Activated CD4-positive, CD25-positive, alpha-beta regulatory T cell treated with anti-CD3 and anti-CD28 coated beads, Interleukin-2, amount 50 U/mL, for 72 hours (primary cell): ENCODE results near the gene HOTAIR.

Source experiments
- DNase-seq: peaks from one replicate; pipeline ENCODE4 v3.0.0; 2021

Gene HOTAIR

DNA sequence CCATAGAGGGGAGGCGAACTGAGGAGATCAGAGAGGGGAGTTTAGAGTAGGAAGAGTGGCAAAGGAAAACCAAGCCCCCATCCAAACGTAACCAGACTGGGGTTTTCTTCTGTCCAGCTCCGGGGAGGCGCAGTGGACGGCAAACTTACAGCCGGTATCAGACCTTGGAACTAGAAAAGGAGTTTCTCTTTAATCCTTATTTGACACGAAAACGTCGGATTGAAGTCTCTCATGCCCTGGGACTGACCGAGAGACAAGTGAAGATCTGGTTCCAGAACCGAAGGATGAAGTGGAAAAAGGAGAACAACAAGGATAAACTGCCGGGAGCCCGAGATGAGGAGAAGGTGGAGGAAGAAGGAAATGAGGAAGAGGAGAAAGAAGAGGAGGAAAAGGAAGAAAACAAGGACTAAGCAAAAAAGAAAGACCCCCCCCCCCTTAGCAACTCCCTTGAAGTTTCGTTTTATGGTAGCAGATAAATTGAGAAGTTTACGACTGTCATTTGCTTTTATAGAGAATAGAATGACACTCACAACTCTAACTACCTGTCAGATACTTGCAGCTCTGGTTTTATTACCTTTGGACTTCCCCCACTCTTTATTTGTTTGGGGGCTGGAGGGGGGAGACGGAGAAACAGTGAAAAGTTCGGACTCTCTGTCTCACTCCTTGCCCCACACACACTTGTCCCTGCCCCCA is 36.4 kb upstream of the HOTAIR start:
- DNase-seq, result no peak

DNA sequence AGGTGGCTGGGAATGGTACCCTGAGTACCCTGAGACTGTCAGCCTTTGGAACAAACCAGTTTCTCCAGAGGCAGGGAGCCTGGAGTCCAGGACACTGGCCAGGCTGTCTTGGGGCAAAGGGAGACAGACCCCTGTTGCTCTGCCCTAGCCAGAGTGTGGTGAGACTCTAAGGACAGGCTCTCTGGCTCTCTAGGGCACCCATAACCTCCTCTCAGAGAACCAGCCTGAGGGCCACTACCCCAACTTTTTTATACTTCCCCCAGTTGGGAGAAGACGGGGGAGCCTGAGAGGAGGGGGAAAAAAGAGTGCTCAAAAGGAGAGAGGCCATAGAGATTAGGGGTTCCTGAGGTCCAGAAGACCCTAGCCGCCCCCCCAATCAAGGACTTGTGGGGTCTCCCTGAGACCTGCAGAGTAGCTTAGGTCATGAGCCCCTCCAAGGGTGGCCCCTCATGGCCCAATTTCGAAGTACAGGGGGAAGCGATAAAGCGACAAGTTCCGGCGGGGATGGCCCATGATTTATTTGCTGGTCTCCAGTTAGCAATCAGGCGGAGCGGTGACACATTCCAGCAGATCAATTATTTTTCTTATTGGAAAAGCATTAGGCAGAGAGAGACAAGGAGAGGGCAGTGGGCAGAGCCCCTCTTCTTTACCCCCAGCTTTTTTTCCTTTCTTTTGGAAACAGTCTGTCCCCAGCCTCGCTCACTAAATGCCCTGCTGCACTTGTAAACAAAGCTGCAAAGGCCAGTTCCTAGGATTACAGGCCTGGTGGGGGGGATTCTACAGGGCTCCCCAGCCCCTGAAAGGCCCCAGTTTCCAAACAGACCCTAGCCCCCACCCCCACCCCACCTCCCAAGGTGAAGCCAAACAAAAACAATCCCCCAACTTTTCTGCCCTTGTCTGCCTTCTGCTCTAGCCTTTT is 35.6 kb upstream of the HOTAIR start:
- DNase-seq, result no peak

DNA sequence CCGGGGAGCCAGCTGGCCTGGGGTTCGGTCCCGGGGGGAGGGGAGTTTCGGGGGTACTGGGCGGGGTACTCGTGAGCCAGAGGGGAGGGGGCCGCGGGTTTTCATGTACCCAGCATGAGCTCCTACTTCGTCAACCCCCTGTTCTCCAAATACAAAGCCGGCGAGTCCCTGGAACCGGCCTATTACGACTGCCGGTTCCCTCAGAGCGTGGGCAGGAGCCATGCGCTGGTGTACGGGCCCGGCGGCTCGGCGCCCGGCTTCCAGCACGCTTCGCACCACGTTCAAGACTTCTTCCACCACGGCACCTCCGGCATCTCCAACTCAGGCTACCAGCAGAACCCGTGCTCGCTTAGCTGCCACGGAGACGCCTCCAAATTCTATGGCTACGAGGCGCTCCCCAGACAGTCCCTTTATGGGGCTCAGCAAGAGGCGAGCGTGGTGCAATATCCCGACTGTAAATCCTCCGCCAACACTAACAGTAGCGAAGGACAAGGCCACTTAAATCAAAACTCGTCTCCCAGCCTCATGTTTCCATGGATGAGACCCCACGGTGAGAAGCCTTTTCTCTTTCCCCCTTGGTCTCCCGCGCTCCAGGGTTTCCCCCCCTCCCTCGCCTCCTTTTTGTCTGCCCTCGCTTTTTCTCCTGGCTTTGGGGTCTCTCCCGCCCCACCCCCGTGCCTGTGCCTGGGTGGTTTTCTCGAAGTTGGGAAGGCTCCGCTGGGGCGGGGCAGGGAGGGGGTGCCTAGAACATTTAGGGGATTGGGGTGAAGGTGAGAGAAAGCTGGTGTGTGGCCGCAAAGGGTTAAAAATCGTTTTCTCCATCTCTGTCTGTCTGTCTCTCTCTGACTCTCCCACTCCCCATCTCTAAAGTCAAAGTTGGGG is 34.7 kb upstream of the HOTAIR start:
- no peak for DNase-seq

- DNase-seq, result no peak
Measured at GRCh38 chr12:54008260-54008552, 33.5 kb upstream of the HOTAIR start.

DNA sequence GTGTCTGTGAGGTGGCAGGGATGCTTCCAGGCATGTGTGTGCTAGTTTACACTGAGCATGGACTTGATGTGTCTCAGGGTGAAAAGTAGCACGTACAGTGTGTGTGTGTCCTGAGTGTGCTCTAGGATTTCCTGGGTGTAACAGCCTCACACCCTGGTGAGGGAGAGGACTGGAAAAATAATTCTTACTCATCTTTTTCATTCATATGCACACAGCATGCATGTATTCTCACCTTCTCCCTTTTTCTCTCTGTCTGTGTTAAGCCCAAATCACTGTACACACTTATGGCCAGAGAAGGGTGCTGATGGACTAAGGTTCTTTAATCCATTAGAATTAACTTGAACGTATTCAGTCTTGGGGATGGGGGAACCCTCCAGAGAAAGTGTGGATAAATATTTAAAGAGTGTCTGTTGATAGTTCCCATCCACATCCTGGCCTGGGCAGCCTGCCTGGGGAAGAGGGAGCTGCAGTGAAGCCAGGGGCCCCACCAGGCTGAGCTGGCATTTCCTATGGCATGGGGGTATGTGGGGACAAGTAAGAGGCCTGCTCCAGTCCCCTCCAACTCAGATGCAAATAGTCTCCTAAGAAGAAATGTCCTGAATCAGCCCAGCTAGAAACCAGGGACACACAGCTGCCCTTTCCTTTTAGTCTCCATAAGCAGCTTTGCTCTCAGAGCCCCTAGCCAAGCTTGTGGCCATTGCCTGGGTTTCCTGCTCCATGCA is 32.9 kb upstream of the HOTAIR start:
- no peak for DNase-seq

DNA sequence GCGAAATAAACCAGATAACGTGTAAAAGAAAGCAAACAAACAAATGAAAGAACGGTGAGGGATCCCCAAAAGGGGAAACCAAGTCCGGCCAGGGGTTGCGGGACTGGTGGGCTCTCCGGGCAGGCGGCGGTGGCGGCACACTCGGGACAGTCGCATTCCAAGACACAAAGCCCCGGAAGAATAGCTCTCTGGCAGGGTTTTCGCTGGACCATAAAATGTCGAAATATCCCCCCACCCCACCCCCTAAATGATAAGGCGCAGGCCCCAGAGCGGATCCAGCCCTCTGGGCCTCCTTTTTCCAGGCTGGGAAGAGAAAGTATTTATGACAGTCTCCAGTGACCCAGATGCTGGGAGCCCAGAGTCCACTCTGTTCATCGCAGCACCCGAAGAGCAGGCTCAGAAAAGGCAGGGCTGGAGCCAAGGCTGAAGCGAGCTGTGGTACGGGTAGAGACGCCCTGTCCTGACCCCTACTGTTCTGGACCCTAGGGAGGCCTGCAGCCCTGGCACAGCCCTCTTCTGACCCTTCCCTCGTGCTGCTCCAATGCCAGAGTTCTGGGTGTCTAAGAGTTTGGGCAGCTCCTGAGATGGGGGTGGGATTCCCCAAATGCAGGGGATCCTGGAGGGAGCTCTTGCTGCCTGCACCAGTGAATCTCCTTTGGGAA is 31.9 kb upstream of the HOTAIR start:
- DNase-seq, result no peak

GRCh38 chr12:54005853-54006558 is 31.3 kb upstream of the HOTAIR start:
- DNase-seq, result peak; percentile 89

DNA sequence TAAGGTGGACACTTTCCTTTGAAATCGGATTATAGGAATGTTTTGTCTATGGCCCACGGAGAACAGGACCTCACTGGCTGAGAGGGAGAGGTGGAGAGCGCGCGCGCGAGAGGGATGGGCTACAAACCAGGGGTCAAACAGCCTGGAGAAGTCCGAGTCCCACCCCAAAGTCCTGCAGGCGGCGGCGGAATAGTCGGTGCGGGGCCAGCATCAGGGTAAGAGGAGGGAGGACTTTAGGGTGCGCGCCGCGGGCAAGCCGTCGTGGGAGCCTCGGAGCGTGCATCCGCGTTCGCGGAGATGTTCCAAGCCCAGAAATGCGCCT is 30.7 kb upstream of the HOTAIR start:
- no peak for DNase-seq

GRCh38 chr12:54004841-54005530 is 30.2 kb upstream of the HOTAIR start:
- DNase-seq, result no peak

GRCh38 chr12:54004063-54004840 is 29.5 kb upstream of the HOTAIR start:
- no peak for DNase-seq

DNA sequence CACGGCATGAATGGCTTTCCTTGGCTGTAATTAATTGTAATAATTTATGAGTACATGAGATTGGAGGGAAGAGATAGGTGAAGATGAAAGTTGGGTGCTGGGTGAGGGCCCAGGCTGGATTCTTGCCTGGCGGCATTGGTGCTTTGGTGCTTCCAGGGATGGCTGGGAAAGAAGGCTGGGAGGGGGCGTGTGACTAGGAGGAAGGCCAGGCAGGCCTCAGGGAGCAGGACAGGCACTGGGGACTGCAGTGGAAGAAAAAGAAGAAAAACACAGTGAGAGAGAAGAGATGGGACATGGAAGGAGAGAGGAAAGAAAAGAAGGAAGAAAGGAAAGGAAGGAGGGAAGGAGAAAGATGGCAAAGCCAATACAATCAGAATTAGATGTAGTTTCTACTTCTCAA is 28.9 kb upstream of the HOTAIR start:
- DNase-seq, result no peak

- DNase-seq, result no peak
Measured at GRCh38 chr12:54002915-54003389, 28.2 kb upstream of the HOTAIR start.

DNA sequence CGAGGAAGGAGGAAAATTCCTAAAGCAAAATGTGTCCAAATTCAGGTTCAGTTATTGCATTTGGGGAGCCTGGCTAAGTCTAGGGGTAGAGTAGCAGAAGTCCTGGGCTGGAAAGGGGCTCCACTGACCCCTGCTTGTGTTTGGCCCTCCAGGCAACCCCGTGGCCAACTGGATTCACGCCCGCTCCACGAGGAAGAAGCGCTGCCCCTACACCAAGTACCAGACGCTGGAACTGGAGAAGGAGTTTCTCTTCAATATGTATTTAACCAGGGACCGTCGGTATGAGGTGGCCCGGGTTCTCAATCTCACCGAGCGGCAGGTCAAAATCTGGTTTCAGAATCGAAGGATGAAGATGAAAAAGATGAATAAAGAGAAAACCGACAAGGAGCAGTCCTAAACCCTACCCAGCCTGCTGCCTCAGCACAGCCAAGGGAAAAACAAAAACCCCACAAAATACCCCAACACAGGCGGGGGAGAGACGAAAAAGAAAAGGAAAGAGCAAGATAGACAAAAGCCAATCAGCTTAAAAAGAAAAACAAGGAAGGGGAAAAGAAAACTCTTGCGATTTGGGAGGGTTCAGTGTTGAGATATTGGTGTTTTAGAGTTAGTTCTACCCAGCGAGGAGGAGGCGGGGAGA is 27.6 kb upstream of the HOTAIR start:
- DNase-seq, result no peak

- no peak for DNase-seq
Measured at GRCh38 chr12:54001283-54002187, 26.8 kb upstream of the HOTAIR start.

DNA sequence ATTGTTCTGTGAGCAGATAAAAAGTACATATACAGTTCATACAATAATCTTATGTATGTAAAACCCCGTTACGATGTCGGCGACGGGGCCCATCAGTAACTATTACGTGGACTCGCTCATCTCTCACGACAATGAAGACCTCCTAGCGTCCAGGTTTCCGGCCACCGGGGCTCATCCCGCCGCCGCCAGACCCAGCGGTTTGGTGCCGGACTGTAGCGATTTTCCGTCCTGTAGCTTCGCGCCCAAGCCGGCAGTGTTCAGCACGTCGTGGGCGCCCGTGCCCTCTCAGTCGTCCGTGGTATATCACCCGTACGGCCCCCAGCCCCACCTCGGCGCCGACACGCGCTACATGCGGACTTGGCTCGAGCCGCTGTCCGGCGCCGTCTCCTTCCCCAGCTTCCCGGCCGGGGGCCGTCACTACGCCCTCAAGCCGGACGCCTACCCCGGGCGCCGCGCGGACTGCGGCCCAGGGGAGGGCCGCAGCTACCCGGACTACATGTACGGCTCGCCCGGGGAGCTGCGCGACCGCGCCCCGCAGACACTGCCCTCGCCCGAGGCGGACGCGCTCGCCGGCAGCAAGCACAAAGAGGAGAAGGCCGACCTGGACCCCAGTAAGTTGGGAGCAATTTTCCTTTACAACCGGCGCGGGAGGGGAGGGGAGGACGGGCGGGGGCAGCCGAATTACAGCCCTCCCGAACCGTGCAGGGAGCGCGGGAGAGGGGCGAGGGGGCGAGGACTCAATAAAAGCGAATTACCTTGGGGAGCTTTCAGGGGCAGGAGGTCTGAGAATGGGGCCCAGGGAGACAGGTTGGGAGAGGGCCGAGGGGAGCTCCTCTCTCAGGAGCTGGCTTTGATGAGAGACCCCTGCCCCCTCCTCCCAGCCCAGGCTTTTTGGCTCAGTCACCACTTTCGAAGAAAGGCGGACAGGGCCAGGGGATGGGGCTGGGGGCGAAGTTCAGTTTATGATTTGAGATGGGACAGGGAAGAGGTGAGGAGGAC is 25.7 kb upstream of the HOTAIR start, which contains the start of gene HOXC9:
Gene HOXC9, plus strand, starts transcription at position 46 of the 999 bp plus-strand sequence. Its CDS starts 28 bp downstream, at position 74.
- DNase-seq, result no peak

- no peak for DNase-seq
Measured at GRCh38 chr12:53999559-54000115, 24.9 kb upstream of the HOTAIR start.

DNA sequence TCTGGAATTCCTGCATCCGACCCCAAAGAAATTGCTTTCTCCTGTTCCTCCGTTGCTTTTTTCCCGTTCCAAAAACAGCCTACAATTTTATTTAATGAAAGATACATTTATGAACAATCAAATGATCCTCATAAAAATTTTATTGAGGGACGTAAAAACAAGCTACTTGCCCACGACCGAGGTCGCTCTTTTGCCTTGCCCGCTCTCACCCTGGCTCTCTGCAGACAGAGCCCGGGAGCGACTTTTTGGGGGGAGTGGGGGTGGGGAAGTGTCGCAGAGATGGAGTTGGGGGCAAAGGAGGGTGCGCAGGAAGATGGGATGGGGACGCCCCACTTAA is 24.1 kb upstream of the HOTAIR start:
- no peak for DNase-seq
